Activated CD8-positive, alpha-beta memory T cell treated with anti-CD3 and anti-CD28 coated beads, Interleukin-2, amount 50 U/mL, for 48 hours (primary cell): ENCODE measurements around the gene CCNF.

ENCODE experiments used
- DNase-seq: peaks from one replicate; pipeline ENCODE4 v3.0.0-alpha.2; 2020

The CCNF gene

DNA sequence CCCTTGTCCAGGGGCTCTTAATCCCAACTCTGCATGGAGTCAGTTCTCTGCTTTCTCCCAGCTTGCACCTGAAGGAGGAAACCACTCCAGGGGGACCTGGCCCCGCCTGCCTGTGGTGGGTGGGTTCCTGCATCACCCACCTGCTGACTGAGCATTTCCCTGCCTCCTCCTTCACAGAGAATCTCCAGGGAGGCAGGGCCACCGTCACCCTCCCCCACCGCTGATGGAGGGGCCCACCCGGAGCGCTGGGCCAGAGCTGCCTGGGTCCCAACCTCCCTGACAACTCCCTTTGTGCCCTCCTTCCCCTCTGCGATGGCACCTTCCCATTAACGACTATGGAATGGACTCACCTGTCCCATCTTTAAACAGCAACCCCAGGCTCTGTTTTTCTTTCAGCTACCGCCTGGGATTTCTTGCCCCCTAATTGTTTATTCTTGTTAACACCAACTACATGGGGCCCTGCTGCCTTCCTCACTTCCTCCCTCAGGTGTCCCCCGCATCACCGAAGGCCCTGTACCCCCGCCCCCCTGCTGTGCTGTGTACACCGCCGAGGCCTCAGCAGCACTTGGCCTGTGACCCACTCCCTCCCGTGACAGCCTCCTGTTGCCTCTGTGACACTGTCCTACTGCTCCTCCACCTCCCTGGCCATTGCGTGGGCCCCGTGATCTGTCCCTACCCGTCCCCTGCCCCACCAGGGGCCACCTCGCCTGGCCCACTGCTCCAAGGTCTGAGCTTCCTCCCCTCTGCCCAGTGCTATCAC is 29.8 kb downstream of the CCNF start:
- no peak for DNase-seq

DNA sequence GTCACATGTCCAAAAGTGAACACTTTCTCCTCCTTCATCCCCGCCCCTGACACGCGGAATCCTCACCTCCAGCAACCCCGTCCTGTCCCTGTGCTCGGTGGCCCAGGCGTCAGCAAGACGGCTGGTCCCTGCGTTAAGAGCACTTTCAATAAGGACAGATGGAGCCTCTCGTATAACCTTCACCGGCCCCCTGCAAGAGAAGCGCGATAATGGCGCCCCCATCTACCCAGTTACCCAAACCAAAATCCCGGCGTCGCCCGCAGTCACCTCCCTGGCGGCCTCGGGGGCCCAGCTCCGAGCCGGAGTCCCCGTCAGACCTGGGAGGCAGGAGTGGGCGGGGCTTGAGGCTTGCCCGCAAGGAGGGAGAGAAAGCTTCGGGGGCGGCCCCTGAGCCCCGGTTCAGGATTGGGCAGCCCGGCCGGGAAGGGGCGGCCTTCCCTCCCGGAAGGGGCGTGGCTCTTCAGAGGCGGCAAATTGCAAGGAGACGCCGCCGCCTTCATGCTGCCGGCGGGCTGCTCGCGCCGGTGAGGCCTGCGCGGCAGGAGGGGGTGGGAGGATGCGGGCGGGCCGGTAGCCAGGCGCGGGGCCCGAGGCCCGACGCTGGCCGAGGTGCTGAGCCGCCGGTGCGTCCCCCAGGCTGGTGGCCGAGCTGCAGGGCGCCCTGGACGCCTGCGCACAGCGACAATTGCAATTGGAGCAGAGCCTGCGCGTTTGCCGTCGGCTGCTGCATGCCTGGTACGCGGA is 30.6 kb downstream of the CCNF start, which contains the start of gene TEDC2:
Gene TEDC2 (plus strand): TSS at position 463 of the 744 bp plus-strand sequence. CDS start 36 bp downstream, at position 499.
- peak; percentile 97 for DNase-seq

- no peak for DNase-seq
These were observed 31.1 kb downstream of the CCNF start for GRCh38 chr16:2460391-2460713.

DNA sequence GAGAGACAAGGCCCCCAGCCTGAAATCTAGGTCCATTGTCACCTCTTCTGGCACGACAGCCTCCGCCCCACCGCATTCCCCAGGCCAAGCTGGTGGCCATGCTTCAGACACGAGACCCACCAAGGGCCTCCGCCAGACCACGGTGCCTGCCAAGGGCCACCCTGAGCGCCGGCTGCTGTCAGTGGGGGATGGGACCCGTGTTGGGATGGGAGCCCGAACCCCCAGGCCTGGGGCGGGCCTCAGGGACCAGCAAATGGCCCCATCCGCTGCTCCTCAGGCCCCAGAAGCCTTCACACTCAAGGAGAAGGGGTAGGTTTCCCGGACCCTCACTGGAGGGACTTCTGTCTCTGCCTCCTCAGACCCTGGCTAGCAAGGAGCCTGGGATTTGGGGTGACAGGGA is 31.7 kb downstream of the CCNF start:
- DNase-seq, result no peak

DNA sequence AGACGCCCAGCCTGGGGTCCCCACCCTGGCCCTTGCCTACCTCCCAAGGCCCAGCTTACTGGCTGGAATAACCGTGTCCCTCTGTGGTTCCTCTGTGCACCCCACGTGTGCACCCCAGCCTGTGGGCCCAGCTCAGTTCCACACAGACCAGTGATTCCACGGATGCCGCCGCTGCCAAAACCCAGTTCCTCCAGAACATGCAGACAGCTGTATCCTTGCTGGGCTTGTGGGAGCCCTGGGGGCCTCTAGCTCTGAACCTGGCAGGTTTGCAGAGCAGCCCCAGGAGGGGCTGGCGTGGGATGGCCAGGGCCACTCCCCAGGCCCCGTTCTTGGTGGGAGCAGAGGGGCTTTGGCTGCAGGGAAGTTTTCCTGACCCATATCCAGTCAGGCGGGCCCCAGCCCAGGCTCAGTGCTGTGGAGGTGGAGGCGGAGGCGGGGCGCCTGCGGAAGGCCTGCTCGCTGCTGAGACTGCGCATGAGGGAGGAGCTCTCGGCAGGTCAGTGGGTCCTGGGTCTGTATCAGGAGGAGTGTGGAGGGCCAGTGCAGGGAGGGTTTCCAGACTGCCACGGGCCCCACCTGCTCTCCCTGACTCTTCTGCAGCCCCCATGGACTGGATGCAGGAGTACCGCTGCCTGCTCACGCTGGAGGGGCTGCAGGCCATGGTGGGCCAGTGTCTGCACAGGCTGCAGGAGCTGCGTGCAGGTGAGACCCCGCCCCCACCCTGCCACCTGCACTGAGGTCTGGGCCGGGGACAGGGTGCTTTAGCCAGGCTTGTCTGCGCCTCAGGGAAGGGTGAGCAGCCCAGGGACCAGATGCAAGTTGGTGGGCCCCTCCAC is 33.0 kb downstream of the CCNF start:
- no peak for DNase-seq

DNA sequence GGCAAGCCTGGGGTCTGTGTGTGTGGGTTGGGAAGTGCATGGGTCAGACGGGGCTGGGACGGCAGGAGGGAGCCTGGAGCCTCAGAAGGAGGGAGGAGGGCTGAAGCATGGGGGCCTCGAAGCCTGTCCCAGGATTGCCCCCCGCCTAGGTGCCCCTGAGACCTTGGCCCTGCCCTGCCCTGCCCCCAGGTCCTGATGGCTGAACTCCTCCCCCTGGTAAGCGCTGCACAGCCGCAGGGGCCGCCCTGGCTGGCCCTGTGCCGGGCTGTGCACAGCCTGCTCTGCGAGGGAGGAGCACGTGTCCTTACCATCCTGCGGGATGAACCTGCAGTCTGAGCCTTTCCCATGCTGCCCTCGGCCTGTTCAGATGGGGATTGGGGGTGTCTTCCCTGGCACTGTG is 35.1 kb downstream of the CCNF start:
- DNase-seq, result no peak

- DNase-seq, result no peak
These were observed 36.6 kb downstream of the CCNF start for GRCh38 chr16:2465653-2466415.

DNA sequence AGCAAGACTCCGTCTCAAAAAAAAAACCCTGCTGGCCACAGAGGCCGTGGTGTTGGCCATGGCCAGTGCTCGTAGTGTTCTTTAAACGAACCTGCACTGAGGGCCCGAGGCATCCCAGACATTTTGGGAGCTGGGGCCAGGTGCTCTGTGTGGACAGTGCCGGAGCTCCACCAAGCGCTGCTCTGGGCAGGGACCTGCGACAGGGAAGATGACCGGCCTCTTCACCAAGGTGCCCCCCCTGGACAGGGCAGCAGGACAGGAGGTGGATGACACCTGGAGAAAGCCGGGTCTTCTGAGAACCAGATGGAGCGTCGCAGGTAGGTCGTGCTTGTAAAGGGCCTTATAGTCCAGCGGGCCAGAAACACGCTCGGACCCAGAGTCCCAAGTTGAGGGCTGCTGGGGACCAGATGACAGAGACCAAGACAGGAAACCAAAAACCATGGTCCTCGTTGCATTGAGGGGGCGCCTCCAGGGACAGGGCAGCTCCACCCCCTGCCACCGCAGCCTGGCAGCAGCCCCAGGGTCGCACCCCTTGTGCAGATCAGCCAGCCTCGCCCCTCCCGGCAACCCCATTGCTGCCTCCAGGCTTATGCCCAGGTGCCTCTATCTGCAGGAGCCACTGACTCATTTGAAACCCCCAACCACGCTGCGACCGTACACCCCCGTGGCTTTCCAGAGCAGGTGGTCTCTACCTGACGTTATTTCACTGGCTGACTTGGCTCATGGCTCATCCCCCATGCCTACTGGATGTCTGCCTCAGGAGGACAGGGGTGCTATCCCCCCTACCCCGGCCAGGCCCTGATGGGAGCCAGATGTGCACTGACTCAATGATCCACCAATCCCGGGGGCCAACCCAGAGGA is 37.6 kb downstream of the CCNF start:
- DNase-seq, result no peak

- peak; percentile 71 for DNase-seq
These were observed 38.4 kb downstream of the CCNF start for GRCh38 chr16:2467528-2468232.

GRCh38 chr16:2468233-2468724 is 39.0 kb downstream of the CCNF start:
- DNase-seq, result no peak

DNA sequence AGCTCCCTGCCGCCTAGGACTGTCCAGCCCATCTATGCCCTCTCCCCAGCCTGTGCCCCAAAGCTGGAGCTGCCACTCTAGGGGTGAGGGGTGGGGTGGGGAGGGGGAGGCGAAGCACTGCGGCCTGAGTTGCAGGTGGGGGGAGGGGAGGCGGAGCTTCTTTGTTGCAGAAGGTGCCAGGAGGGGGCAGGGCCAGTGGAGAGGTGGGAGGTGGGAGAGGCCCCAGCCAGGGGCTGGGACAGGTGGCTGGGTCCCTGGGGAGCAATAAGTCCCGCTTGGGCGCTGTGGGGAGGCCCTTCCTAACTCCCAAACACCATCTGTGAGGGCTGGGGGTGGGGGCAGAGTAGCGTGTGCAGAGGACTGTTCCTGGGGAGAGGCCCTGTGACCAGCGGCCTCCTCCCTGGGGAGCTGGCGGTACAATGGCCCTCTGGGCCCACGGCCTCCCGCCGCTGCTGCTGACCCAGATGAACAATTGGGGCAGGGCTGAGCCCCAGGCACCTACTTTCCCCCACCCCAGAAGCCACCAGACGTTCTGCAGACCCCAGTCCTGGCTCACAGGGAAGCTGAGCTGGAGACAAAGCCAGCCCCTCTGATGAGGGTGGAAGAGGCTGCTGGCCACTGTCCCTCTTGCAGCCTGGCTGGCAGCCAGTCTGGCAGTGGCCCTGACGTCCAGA is 39.6 kb downstream of the CCNF start:
- DNase-seq, result no peak

DNA sequence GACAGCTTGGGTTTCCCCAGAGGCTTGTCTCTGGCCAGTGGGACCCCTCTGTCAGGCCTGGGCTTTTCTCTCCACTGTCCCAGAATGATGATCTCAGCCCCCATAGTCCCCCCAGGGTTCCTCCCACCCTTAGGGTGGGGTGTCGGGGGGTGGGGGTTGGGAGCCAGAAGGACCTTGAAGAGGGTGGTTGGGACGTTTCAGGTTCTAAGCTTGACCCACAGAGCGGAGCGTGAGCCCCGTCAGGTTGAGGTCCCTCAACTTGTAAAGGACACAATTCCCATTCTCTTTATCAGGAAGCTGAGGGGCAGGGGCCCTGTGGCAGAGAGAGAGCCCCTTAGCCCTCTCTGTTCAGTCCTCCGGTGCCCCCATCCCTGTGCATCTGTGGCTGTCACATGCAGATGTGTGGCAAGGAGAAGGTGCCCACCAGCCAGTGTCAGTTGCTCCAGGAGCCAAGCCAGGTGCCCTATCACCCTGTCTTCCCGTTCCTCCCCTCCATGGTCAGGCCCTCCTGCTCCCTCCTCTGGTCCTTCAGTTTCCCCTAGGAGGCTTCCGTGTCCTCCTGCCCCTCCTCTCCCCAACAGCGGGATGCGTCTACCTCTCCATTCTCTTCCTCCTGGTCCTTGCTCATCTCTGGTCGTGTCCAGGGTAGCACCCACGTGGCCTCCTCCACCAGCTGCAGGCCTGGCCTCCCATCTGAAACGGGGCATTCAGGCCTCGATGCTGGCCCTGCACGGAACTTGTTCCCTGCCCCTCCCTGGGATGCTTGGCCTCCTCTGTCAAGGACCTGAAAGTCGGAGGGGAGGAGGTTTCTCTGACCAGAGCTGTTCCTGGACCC is 40.4 kb downstream of the CCNF start:
- DNase-seq, result no peak

GRCh38 chr16:2470234-2470601 is 41.0 kb downstream of the CCNF start:
- DNase-seq, result no peak

- DNase-seq, result no peak
These were observed 41.4 kb downstream of the CCNF start for GRCh38 chr16:2470603-2471015.

- no peak for DNase-seq
These were observed 41.9 kb downstream of the CCNF start, which contains the start of gene NTN3 for GRCh38 chr16:2471016-2471652. TSS of gene NTN3 (plus strand) at chr16:2471297. CDS start at chr16:2471702, 405 bp downstream.

GRCh38 chr16:2471653-2472487 is 42.6 kb downstream of the CCNF start:
- no peak for DNase-seq

GRCh38 chr16:2472488-2472864 is 43.2 kb downstream of the CCNF start:
- DNase-seq, result no peak
